Naive B cell (primary cell): ENCODE measurements around the gene LCLAT1. TPM values are rescaled to one million over a fixed set of nuclear protein-coding genes. Genes with fewer than 3 reads are reported as not detected.
"Not testable (repeated sequence)": the region's sequence is repeated elsewhere in the genome, so short reads cannot be mapped to it uniquely, and the experiment has no call there.

Experiments used
- ATAC-seq, 2 donors: fragments of 150-1000 bp; cut with Tn5 transposase; 2 replicates each; pipeline ENCODE4 v1.10.0; 2021; ENCODE audit warnings: low read depth in 2 of 2, mild to moderate bottlenecking in 2 of 2, moderate library complexity in 2 of 2
- DNase-seq: peaks from one replicate; pipeline ENCODE4 v3.0.0; 2022
- H3K27ac Mint-ChIP-seq, 6 donors: one replicate each; pipeline ENCODE4 v1.8.0; 2020 to 2022; ENCODE audit warnings: mild to moderate bottlenecking in 6 of 6, mixed read lengths in 6 of 6, moderate library complexity in 5 of 6, inconsistent platforms in 2 of 6
- H3K27me3 Mint-ChIP-seq, 3 donors: one replicate each; pipeline ENCODE4 v1.8.0; 2021 to 2022; ENCODE audit warnings: mixed read lengths in 3 of 3, mild to moderate bottlenecking in 1 of 3
- H3K36me3 Mint-ChIP-seq, 2 donors: one replicate each; pipeline ENCODE4 v1.8.0; 2020 to 2022; ENCODE audit warnings: mixed read lengths in 2 of 2, inconsistent platforms in 1 of 2, mild to moderate bottlenecking in 1 of 2
- H3K4me1 Mint-ChIP-seq, 3 donors: one replicate each; pipeline ENCODE4 v1.8.0; 2020 to 2022; ENCODE audit warnings: mixed read lengths in 3 of 3, inconsistent platforms in 1 of 3, mild to moderate bottlenecking in 1 of 3, moderate library complexity in 1 of 3
- H3K4me3 Mint-ChIP-seq, 8 donors: one replicate each; pipeline ENCODE4 v1.8.0; 2020 to 2022; ENCODE audit warnings: mild to moderate bottlenecking in 8 of 8, mixed read lengths in 8 of 8, moderate library complexity in 8 of 8, inconsistent platforms in 2 of 8
- H3K9me3 Mint-ChIP-seq, 7 donors: one replicate each; pipeline ENCODE4 v1.8.0; 2020 to 2022; ENCODE audit warnings: mixed read lengths in 7 of 7, mild to moderate bottlenecking in 5 of 7, inconsistent platforms in 2 of 7, moderate library complexity in 1 of 7
- polyA plus RNA-seq, 6 donors: library from polyadenylated mRNA; unstranded; fragments of 300-500 nt; fragmentation: Illumina TruSeq; gene quantifications; one replicate each; pipeline ENCODE4 v1.2.3, GENCODE V29; 2021; ENCODE audit warnings: low read depth in 6 of 6

The LCLAT1 gene
- polyA plus RNA-seq, 6 donors from 2014 or later, result 13.1 to 29.4 (median 19.4) TPM

DNA sequence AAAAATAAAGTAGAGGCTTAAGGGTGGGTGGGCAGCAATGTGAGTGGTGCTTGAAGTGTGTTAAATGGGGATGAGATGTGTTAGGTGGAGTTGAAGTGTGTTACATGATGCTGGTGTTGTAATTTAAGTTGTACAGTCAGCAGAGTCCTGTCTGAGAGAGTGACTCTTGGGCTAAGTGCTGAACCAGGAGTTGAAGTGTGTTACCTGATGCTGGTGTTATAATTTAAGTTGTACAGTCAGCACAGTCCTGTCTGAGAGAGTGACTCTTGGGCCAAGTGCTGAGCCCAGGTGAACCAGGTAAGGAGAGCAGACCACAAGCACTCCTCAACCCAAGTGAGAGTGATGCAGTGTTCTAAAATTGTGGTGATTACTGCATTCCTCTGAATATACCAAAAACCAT is 40.6 kb downstream of the LCLAT1 start:
- ATAC-seq (no peak), DNase-seq (no peak)
- H3K4me1 Mint-ChIP-seq, result peaks cover 28 to 50% (median 33%) of the 10 kb centered on the region in 3 donors
- no peaks in the 10 kb centered on the region for H3K36me3 Mint-ChIP-seq
- H3K27ac Mint-ChIP-seq, result peak overlapping the region in 2 of 6 donors; percentile 51 to 56
- H3K9me3 Mint-ChIP-seq, result peaks cover 0 to 2% (median 0%) of the 10 kb centered on the region in 7 donors
- H3K27me3 Mint-ChIP-seq, result no peaks in the 10 kb centered on the region
- H3K4me3 Mint-ChIP-seq, result peak overlapping the region in 1 of 8 donors; percentile 56

DNA sequence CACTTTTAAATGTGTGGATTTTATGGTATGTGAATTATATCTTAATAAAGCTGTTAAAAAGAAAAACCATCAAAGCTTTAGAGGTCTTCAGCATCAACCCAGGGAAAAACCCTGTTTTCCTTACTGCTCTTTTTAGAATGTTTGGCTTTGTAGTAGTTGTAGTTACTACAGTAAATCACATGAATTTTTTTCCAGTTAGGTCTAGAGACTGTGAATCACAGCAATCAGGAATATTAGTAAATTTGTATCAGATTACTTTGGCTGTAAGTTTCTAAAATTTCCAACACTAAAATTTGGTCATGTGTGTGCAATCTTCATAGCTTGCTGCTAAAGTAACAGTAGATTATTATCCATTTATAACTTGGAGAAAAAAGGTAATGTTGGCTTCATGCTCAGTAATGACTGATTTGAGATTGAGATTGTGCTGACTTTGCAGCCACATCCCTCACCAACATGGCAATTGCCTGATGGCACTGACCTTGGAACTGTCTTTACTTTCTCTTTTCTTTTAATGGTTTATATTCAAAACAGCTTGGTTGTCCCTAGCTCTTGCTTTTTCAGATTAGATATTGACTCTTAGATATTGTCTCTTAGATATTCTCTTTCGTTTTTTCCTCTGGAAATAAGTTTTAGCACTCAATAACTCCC is 41.1 kb downstream of the LCLAT1 start:
- DNase-seq, result no peak
- peaks cover 0 to 2% (median 0%) of the 10 kb centered on the region in 7 donors for H3K9me3 Mint-ChIP-seq
- H3K4me1 Mint-ChIP-seq, result peaks cover 28 to 55% (median 34%) of the 10 kb centered on the region in 3 donors
- H3K4me3 Mint-ChIP-seq, result peak overlapping the region in 1 of 8 donors; percentile 24
- no peak for ATAC-seq
- H3K27ac Mint-ChIP-seq, result peak overlapping the region in 2 of 6 donors; percentile 83 to 93
- H3K36me3 Mint-ChIP-seq, result no peaks in the 10 kb centered on the region
- H3K27me3 Mint-ChIP-seq, result no peaks in the 10 kb centered on the region

DNA sequence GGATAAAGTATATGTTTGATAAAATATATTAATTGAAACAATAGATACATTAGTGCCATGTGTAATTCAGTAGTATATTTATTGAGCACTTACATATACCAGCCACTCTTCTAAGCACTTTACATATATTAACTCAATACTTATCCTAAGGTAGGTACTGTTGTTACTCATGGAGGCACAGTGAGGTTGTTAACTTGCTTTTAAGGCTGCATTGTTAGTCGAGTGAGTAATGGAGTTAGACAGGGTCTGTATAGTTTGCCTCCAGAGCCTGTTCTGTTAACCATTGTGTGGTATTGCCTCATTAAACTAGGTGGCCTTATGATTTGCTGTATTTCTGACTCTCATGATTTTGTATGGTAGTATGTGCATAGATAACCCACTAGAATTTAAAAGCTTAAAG is 44.2 kb downstream of the LCLAT1 start:
- peaks cover 5 to 14% (median 9%) of the 10 kb centered on the region in 7 donors for H3K9me3 Mint-ChIP-seq
- DNase-seq (no peak), ATAC-seq (no peak)
- no peak overlapping the region for H3K4me3 Mint-ChIP-seq
- peaks cover 38 to 63% (median 45%) of the 10 kb centered on the region in 3 donors for H3K4me1 Mint-ChIP-seq
- H3K27ac Mint-ChIP-seq, result no peak overlapping the region
- peaks cover 10 to 12% of the 10 kb centered on the region in 2 donors for H3K36me3 Mint-ChIP-seq
- no peaks in the 10 kb centered on the region for H3K27me3 Mint-ChIP-seq

DNA sequence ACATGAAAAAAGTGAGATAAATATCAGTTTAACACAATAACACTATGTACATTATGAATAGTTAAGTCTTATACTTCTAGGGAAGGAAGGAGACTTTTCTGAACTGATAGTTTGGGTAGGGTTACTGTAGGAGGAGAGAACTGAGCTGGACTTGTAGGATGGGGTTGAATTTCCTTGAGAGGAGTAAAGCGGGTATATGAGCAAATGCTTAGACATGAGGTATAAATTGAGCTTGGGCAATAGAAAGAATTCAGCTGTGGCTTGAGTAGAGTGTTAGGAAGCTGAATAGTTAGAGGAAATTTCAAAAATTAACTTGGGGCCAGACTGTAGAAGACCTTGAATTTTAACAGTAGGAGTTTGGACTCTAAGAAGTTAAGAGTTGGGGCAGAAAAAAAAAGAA is 45.1 kb downstream of the LCLAT1 start:
- H3K27me3 Mint-ChIP-seq, result no peaks in the 10 kb centered on the region
- peaks cover 19 to 20% of the 10 kb centered on the region in 2 donors for H3K36me3 Mint-ChIP-seq
- DNase-seq, result no peak
- H3K27ac Mint-ChIP-seq, result peak overlapping the region in 3 of 6 donors; percentile 29 to 53 (median 35)
- H3K4me3 Mint-ChIP-seq, result peak overlapping the region in 2 of 8 donors; percentile 1 to 6
- peaks cover 37 to 70% (median 45%) of the 10 kb centered on the region in 3 donors for H3K4me1 Mint-ChIP-seq
- no peak for ATAC-seq
- H3K9me3 Mint-ChIP-seq, result peaks cover 8 to 23% (median 18%) of the 10 kb centered on the region in 7 donors

DNA sequence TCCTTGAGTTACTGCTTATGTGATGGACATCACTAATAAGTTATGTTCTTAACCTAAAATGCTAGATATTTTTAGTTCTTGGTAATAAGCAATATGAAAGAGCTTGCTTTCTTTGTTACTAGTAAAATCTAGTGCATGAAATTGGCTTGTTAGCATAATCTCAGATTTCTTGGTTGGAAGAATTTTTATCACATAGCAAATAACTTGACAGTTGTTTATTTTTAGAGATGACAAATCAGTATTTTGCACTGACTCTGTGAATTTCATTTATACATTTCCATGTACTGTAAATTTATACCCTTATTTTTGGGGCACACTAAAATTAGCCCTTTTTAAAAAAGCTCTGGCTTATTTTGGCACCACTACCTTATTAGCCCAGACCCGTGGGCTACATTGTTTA is 45.6 kb downstream of the LCLAT1 start:
- Mint-ChIP-seq H3K27ac (peak overlapping the region in 2 of 6 donors; percentile 60 to 69), H3K4me1 (peaks cover 35 to 67% (median 40%) of the 10 kb centered on the region in 3 donors), H3K27me3 (no peaks in the 10 kb centered on the region), H3K36me3 (peaks cover 21 to 22% of the 10 kb centered on the region in 2 donors), H3K9me3 (peaks cover 9 to 26% (median 20%) of the 10 kb centered on the region in 7 donors), H3K4me3 (peak overlapping the region in 3 of 8 donors; percentile 20 to 68 (median 50))
- ATAC-seq (no peak), DNase-seq (no peak)

DNA sequence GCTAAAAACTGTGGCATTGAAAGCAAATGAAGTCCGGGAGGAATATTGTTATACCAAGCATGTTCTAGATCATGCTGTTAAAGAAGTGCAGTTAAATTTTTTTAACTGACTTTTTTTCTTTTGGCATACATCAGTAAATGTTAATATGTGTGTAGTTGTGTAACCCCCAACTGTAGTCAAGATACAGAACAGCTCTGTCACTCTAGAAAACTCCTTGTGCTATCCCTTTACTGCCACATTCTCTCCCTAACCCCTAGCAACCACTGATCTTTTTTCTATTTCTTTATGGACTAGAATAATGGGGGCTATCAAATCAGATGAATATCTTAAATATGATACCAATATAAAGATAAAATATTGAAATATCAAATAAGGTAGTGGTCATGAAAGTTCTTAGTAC is 46.4 kb downstream of the LCLAT1 start:
- no peaks in the 10 kb centered on the region for H3K27me3 Mint-ChIP-seq
- DNase-seq (no peak), ATAC-seq (no peak)
- peaks cover 14 to 35% (median 29%) of the 10 kb centered on the region in 7 donors for H3K9me3 Mint-ChIP-seq
- peak overlapping the region in 2 of 8 donors; percentile 5 to 68 for H3K4me3 Mint-ChIP-seq
- H3K4me1 Mint-ChIP-seq, result peaks cover 34 to 59% (median 38%) of the 10 kb centered on the region in 3 donors
- peaks cover 28 to 31% of the 10 kb centered on the region in 2 donors for H3K36me3 Mint-ChIP-seq
- H3K27ac Mint-ChIP-seq, result peak overlapping the region in 3 of 6 donors; percentile 29 to 85 (median 51)

DNA sequence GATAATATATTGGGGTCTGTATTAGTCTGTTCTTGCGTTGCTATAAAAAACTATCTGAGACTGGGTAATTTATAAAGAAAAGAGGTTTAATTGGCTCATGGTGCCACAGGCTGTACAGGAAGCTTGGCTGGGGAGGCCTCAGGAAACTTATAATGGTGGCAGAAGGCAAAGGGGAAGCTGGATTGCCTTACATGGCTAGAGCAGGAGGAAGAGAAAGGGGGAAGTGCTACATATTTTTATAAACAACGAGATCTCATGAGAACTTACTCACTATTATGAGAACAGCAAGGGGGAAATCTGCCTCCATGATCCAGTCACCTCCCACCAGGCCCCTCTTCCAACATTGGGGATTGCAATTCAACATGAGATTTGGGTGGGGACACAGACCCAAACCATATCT is 48.9 kb downstream of the LCLAT1 start:
- Mint-ChIP-seq H3K36me3 (peaks cover 35% of the 10 kb centered on the region in 2 donors), H3K4me1 (peaks cover 27 to 48% (median 28%) of the 10 kb centered on the region in 3 donors), H3K27ac (peak overlapping the region; percentile 78 to 96 (median 91)), H3K9me3 (peaks cover 14 to 55% (median 42%) of the 10 kb centered on the region in 7 donors), H3K4me3 (peak overlapping the region in 7 of 8 donors; percentile 51 to 77 (median 69))
- not testable (repeated sequence) for H3K27me3 Mint-ChIP-seq
- DNase-seq (peak; percentile 11), ATAC-seq (peak; percentile 64 to 79)

DNA sequence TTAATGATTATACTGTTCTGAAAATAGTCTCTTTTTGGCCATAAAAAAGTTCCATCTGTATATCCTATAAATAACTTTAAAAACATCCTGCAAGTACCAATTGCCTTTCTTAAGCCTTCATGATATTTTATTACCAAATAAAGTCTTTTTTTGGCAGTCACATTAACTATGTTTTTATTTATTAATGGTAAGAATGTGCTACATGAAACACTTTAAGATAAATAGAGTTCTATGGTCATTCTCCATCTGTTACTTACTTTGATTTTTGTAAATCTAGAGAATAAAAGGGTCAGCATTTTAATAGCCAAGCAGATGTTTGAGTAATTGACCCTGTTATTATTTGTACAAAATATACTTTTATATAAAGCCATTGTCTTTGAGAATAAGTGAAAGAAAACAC is 52.6 kb downstream of the LCLAT1 start:
- H3K4me3 Mint-ChIP-seq, result no peak overlapping the region
- no peak overlapping the region for H3K27ac Mint-ChIP-seq
- H3K4me1 Mint-ChIP-seq, result peaks cover 39 to 48% (median 47%) of the 10 kb centered on the region in 3 donors
- ATAC-seq, result no peak
- H3K36me3 Mint-ChIP-seq, result peaks cover 51 to 54% of the 10 kb centered on the region in 2 donors
- DNase-seq, result no peak
- H3K9me3 Mint-ChIP-seq, result peaks cover 18 to 81% (median 57%) of the 10 kb centered on the region in 7 donors
- no peaks in the 10 kb centered on the region for H3K27me3 Mint-ChIP-seq

DNA sequence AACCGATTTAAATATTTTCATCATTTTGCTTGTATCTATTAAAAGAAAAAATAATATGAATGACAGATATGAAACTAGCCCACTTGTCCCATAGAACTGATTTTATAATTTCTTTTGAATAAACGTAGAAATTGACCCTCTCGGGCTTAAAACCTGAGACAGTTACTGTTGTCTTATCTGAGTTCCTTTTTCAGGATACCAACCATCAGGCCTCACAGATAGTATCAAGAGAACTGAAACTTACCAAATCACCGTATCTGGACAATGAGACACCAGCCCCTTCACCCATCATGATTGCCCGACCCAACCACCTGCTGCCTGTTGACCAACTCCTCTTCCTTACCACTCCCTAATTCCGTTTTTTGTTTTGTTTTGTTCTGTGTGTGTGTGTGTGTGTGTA is 53.7 kb downstream of the LCLAT1 start:
- peaks cover 17 to 72% (median 50%) of the 10 kb centered on the region in 7 donors for H3K9me3 Mint-ChIP-seq
- peaks cover 43 to 52% (median 51%) of the 10 kb centered on the region in 3 donors for H3K4me1 Mint-ChIP-seq
- H3K27ac Mint-ChIP-seq, result peak overlapping the region in 2 of 6 donors; percentile 37 to 85
- DNase-seq (no peak), ATAC-seq (no peak)
- H3K36me3 Mint-ChIP-seq, result peaks cover 46 to 47% of the 10 kb centered on the region in 2 donors
- no peak overlapping the region for H3K4me3 Mint-ChIP-seq
- no peaks in the 10 kb centered on the region for H3K27me3 Mint-ChIP-seq

DNA sequence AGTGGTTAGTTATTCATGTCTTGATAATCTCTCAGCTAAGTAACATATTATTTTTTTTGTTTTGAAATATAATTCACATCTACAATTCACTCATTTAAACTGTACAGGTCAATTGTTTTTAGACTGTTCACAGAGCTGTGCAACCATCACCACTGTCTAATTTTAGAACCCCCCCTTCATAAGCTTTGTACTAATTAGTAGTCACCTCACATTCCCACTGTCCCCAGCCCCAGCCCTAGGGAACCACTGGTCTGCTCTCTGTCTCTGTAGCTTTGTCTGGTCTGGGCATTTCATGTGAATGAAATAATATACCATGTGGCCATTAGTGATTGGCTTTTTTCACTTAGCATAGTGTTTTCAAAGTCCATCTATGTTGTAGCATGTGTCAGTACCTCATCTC is 55.3 kb downstream of the LCLAT1 start:
- Mint-ChIP-seq H3K27ac (peak overlapping the region in 5 of 6 donors; percentile 60 to 93 (median 75)), H3K4me1 (peaks cover 41 to 43% (median 41%) of the 10 kb centered on the region in 3 donors), H3K27me3 (no peaks in the 10 kb centered on the region), H3K4me3 (peak overlapping the region in 3 of 8 donors; percentile 4 to 68 (median 67)), H3K9me3 (peaks cover 10 to 58% (median 37%) of the 10 kb centered on the region in 7 donors), H3K36me3 (peaks cover 32 to 34% of the 10 kb centered on the region in 2 donors)
- ATAC-seq, result no peak
- DNase-seq, result no peak

DNA sequence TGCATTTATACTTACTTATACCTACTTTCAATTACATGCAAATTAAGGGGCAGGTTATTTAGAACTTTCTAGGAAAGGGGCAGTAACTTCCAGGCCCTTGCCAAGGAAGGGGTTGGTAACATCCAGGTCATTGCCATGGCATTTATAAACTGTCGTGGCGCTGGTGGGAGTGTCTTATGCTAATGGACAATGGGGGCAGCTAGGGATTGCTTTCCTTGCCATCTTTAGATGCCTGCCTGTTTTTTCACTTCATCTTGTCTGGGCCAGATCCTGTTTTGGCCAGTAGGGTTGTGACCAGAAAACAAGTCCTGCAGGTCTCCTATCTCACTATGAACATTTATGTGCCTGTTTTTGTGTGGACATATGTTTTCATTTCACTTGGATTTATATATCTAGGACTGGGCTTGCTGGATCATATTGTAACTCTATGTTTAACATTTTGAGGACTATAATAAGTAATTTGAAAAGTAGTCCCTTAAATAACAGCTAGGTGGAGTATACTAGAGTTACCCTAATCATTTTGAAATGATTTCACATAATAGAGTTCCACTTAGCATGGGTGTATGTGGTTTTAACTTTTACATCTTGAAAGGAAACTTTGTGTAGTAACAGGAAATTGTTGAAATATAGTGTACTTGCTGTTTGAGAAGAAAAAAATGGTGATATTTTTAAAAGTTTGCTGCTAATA is 56.1 kb downstream of the LCLAT1 start:
- ATAC-seq (peak; percentile 76 to 79), DNase-seq (no peak)
- H3K27ac Mint-ChIP-seq, result peak overlapping the region; percentile 70 to 93 (median 78)
- peaks cover 36 to 48% (median 47%) of the 10 kb centered on the region in 3 donors for H3K4me1 Mint-ChIP-seq
- H3K36me3 Mint-ChIP-seq, result peaks cover 25 to 31% of the 10 kb centered on the region in 2 donors
- peak overlapping the region in 6 of 8 donors; percentile 9 to 74 (median 60) for H3K4me3 Mint-ChIP-seq
- no peaks in the 10 kb centered on the region for H3K27me3 Mint-ChIP-seq
- peaks cover 4 to 58% (median 32%) of the 10 kb centered on the region in 7 donors for H3K9me3 Mint-ChIP-seq

DNA sequence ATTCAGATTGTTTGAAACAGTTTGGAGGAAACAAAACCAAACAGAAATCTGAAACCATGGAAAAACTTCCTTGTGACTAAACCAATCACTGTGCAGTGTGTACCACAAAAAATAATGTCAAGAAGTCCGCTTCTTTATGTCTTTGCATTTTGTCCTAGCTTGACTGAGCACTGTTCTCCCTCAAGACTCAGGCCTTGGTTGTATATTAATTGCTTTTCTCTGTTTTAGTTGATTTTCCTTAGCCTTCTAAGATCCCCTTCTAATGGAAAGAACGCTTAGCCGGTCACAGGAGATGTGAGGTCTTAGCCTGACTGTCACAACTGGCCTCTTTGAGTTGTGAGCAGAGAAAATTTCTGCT is 56.6 kb downstream of the LCLAT1 start:
- H3K36me3 Mint-ChIP-seq, result peaks cover 21 to 29% of the 10 kb centered on the region in 2 donors
- no peaks in the 10 kb centered on the region for H3K27me3 Mint-ChIP-seq
- no peak for DNase-seq
- peak overlapping the region; percentile 40 to 93 (median 78) for H3K27ac Mint-ChIP-seq
- H3K4me3 Mint-ChIP-seq, result peak overlapping the region in 7 of 8 donors; percentile 42 to 74 (median 67)
- peak; percentile 70 to 72 for ATAC-seq
- peaks cover 38 to 50% (median 47%) of the 10 kb centered on the region in 3 donors for H3K4me1 Mint-ChIP-seq
- H3K9me3 Mint-ChIP-seq, result peaks cover 4 to 57% (median 32%) of the 10 kb centered on the region in 7 donors

DNA sequence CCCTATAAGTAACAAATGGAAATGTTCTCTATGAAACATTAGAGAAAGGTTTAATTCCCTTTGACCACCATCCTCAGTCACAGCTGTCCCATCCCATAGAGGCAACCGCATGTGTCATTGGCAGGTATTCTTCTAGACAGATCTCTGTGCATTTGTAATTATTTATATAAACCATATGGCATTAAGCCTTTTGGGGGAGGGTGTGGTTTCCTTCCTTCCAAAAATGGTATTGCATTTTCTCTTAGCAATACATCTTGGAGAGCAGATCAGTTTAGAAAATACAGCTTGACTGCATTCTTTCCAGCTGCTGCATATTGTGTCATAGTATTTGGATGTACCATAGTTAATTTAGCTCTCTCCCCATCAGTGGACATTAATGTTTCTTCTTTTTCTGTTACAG is 57.7 kb downstream of the LCLAT1 start:
- Mint-ChIP-seq H3K4me1 (peaks cover 43 to 58% (median 55%) of the 10 kb centered on the region in 3 donors), H3K27ac (peak overlapping the region; percentile 19 to 93 (median 78)), H3K9me3 (peaks cover 4 to 53% (median 24%) of the 10 kb centered on the region in 7 donors), H3K36me3 (peaks cover 24 to 26% of the 10 kb centered on the region in 2 donors), H3K4me3 (peak overlapping the region in 6 of 8 donors; percentile 31 to 76 (median 60)), H3K27me3 (no peaks in the 10 kb centered on the region)
- ATAC-seq (no peak), DNase-seq (no peak)
